GM19455 (cell line): Measurements from ENCODE around the gene C1QBP.
"Not testable (repeated sequence)": the region's sequence is repeated elsewhere in the genome, so short reads cannot be mapped to it uniquely, and the experiment has no call there.

Source experiments
- ATAC-seq: cut with Tn5 transposase; IDR thresholded peaks from one replicate; pipeline ENCODE4 v1.9.1; 2021; ENCODE audit not compliant: unreplicated experiment

Gene C1QBP

DNA sequence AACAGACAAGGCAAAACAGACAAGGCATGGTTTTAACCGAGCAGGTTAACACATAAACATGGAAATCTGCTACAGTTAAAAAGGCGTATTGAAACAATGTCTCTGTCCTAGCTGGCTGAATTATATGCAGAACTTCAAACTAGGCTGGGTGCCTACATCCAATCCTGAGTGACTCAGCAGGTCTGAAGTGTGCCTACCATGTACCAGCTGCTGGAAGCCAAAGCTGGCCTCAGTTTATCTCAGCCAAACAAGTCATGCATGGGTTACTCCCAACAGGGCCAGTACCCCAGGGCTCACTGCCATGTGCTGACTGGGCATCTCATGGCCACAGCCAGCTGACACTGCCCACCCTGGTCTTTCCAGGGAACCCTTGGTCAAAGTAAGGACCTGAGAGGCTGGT lies 4.0 kb downstream of the C1QBP start:
- ATAC-seq = no peak

GRCh38 chr17:5431949-5432556 lies 6.9 kb downstream of the C1QBP start:
- no peak for ATAC-seq

DNA sequence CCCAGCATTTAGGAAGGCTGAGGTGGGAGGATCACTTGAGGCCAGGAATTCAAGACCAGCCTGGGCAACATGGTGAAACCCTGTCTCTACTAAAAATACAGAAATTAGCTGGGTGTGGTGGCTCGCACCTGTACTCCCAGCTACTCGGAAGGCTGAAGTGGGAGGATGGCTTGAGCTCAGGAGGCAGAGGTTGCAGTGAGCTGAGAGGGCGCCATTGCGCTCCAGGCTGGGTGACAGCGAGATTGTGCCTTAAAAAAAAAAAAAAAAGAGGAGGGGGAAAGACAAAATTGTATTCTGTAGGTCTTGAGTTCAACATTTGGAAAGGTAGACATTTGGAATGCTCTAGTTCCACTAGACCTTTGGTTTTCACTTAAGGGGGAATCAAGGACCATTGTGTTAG lies 7.7 kb downstream of the C1QBP start:
- ATAC-seq = not testable (repeated sequence)

DNA sequence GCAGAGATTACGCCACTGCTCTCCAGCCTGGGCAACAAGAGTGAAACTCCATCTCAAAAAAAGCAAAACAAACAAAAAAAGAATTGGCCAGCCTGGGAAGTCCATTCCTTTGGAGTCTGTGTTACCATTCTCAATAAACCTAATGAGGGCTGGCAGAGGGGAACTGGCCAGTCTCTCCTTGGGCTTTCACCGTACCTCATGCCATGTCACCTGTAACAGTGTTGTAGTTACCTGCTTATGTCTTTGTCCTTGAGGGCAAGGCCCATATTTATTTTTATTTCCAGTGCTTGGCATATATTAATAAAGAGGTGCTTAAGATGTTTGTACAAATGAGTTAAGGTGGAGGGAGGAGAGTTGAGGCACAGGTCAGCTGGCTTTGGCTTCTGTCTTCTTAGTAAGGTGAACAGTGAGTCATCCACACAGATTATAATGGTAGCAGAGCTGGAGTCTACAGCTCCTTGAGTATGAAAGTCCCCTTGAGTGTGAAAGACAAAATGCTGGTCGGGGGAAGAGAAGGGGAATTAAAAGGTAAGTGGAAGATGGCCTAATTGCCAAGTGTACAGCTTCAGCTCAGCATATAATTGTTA lies 8.4 kb downstream of the C1QBP start:
- ATAC-seq = no peak

DNA sequence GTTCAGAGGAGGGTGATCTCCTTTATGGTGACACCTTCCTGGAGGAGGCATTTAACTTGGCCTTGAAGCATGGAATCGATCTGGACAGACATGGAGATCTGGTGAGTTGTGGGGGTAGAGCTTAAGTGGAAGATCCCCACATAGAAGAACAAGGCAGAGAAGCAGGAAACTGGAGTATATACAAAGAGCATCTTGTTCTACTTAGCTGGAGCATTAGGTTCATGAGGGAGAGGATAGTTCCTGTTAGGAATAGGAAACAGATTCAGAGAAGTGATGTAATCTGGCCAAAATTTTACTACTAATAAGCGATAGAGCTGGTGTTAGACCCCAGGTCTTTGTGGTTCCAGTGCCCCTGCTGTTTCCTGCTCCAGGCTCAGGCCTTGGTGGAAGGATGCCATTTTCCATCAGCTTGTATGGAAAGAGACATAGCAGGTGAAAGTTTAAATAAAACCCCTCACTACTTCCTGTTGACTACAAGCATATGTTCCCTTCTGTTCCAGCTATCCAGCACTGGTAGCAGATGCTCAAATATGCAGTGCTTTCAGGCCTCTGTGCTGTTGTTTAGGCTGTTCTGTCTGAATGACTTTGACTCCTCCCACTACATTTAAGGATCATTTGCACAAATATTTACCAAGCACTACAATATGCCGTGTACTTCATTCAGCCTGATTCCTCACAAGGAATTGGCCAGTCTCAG lies 9.6 kb downstream of the C1QBP start:
- no peak for ATAC-seq

GRCh38 chr17:5425826-5426225 lies 13.1 kb downstream of the C1QBP start:
- no peak for ATAC-seq

DNA sequence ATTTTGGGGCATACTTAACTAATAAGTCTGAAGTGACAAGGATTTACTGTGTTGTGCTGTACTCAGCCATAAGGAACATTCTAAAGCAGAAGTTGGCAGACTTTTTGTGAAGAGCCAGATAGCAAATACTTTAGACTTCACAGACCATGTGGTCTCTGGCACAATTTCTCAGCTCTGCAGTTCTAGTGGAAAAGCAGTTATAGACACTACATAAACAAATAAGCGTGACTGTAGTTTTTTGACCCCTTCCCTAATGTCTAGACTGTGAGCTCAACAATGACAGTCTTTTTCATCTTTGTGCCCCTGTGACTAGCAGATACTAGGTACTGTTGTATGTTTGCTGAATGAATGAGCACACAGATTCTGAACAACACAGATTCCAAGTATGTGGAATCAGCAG lies 14.0 kb downstream of the C1QBP start:
- ATAC-seq = no peak

GRCh38 chr17:5422505-5422904 lies 16.4 kb downstream of the C1QBP start:
- ATAC-seq = no peak

GRCh38 chr17:5419959-5420653 lies 18.8 kb downstream of the C1QBP start, which contains the start of gene RPAIN:
Gene RPAIN, plus strand, starts transcription at chr17:5420182. Its CDS starts 29 bp downstream, at chr17:5420211.
- ATAC-seq = peak; percentile 59

GRCh38 chr17:5419356-5419958 lies 19.5 kb downstream of the C1QBP start, which contains the start of gene NUP88:
Gene NUP88, minus strand, starts transcription at chr17:5419662. Its CDS starts 12 bp downstream, at chr17:5419650.
- ATAC-seq = peak; percentile 84

DNA sequence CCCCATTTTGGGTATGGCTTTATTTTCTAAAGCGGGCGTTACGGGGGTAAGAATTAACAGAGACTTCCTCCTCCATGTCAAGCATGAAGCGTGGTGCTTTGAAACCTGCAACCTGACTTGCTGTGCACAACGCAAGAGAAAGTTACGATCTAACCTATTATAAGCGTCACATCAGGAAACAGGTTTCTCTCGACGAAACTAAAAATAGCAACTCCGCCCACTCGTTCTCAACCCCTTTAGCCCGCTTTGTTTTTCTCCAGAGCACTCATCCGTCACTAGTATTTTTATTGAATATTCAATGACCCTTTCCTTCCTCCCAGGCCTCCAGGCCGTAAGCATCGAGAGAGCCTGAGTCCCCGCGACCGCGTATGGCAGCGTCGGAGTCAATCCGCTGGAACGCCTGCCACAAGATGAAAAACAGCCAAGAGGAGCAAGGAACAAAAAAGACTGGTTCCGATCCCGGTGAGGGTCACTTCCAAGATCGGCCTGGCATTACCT lies 20.0 kb downstream of the C1QBP start:
- peak; percentile 19 for ATAC-seq

DNA sequence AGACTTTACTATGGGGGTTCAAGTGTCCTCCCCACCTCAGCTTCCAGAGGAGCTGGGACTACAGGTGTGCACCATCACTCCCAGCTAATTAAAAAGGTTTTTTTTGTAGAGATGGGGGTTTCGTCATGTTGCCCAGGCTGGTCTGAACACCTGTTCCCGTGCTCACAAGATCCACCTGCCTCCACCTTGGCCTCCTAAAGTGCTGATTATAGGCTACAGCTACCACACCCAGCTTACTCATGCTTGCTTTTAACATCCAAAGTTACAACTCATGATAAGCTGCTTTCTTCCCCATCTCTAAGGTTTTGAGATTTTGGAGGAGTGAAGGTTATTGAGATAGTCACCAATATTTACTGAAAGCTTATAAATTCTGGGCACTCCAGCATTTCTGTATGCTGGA lies 22.1 kb downstream of the C1QBP start:
- ATAC-seq = no peak

DNA sequence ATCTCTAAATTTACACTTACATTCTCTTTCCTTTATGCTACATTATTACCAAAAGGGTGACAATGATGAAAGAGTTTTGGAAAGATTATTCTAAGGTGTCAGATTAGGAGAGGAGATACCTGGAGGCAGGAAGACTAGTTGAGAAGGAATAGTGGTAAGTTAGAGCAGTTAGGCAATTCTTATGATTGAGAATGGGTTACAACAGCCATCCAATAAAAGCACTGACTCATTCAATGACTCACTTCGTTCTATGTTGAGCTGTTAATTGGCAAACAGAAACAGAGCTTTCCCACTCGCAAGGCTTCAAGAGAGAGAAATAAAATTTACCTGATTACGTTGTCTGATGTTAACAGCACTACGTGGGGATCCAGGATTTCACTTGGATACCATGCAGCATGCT lies 25.3 kb downstream of the C1QBP start:
- no peak for ATAC-seq

GRCh38 chr17:5410594-5411272 lies 28.2 kb downstream of the C1QBP start:
- ATAC-seq = no peak

- ATAC-seq = no peak
Measured at GRCh38 chr17:5408186-5408585, 30.8 kb downstream of the C1QBP start.

GRCh38 chr17:5405400-5405799 lies 33.6 kb downstream of the C1QBP start:
- no peak for ATAC-seq

- no peak for ATAC-seq
Measured at GRCh38 chr17:5399767-5400166, 39.2 kb downstream of the C1QBP start.

DNA sequence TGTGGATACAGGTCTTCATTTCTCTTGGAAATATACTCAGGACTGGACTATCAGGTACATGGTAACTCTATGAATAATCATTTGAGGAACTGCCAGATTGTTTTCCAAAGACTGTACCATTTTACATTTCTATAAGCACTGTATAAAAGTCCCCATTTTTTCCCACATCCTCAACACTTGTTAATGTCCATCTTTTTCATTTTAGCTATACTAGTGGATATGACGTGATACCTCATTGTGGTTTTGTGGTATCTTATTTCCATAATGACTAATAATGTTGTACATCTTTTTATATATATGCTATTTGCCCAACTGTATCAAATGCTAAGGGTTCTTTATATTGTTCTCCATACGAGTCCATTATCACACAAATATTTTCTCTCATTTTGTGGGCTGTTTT lies 42.3 kb downstream of the C1QBP start:
- ATAC-seq = no peak

GRCh38 chr17:5391678-5392077 lies 47.3 kb downstream of the C1QBP start:
- ATAC-seq = no peak
